ENCODE data around the gene SNAPIN.

DNA sequence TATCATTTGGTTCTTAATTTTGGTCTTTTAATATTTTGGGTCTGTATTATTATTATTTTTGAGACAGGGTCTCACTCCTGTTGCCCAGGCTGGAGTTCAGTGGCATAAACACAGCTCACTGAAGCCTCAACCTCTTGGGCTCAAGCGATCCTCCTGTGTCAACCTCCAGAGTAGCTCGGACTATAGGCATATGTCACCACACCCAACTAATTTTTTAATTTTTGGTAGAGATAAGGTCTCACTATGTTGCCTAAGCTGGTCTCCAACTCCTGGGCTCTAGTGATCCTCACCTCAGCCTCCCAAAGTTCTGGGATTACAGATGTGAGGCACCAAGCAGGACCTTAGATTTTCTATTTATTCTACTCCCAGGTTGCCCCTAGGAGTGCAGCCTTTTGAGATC is 15.0 kb downstream of the SNAPIN start:
- TF ChIP-seq EZH2 (IDR thresholded peaks at IDR 0.05; ENCODE audit: low read length): no peak
- TF ChIP-seq, protein P1, sequence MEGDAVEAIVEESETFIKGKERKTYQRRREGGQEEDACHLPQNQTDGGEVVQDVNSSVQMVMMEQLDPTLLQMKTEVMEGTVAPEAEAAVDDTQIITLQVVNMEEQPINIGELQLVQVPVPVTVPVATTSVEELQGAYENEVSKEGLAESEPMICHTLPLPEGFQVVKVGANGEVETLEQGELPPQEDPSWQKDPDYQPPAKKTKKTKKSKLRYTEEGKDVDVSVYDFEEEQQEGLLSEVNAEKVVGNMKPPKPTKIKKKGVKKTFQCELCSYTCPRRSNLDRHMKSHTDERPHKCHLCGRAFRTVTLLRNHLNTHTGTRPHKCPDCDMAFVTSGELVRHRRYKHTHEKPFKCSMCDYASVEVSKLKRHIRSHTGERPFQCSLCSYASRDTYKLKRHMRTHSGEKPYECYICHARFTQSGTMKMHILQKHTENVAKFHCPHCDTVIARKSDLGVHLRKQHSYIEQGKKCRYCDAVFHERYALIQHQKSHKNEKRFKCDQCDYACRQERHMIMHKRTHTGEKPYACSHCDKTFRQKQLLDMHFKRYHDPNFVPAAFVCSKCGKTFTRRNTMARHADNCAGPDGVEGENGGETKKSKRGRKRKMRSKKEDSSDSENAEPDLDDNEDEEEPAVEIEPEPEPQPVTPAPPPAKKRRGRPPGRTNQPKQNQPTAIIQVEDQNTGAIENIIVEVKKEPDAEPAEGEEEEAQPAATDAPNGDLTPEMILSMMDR (optimal IDR thresholded peaks at IDR 0.05 in 1 of 3, IDR thresholded peaks at IDR 0.05 in 1 of 3, conservative IDR thresholded peaks at IDR 0.05 in 1 of 3; ENCODE audit: extremely low read depth in 1 of 3, insufficient read depth in 2 of 3, low read length in 3 of 3): no peak

Measured in keratinocyte (primary cell).